Spleen (tissue), 11 donors: Measurements from ENCODE around the gene GLRA2. TPM values are rescaled to one million over a fixed set of nuclear protein-coding genes. Genes with fewer than 3 reads are reported as not detected.

Experiments used
- DNase-seq: peaks from one replicate; pipeline ENCODE4 v3.0.0-alpha.2; 2020
- H3K27ac ChIP-seq, 8 donors: fragments of 200-600 bp; sonication (generic) in 7 of 8; 1 replicate in 4 of 8; 2 replicates in 4 of 8; pipeline versions ENCODE4 v1.5.0 to v1.8.0; 2016 to 2021; ENCODE audit warnings: inconsistent platforms in 4 of 8, mild to moderate bottlenecking in 4 of 8, moderate library complexity in 1 of 8
- H3K27me3 ChIP-seq, 7 donors: fragments of 200-600 bp; sonication (generic) in 6 of 7; replicated peaks in 1 of 7; 1 replicate in 4 of 7; 2 replicates in 3 of 7; pipeline versions ENCODE4 v1.5.0 to v1.8.0; 2016 to 2021; ENCODE audit warnings: inconsistent platforms in 3 of 7, mild to moderate bottlenecking in 1 of 7
- H3K36me3 ChIP-seq, 6 donors: fragments of 200-600 bp; sonication (generic) in 5 of 6; 1 replicate in 4 of 6; 2 replicates in 2 of 6; pipeline versions ENCODE4 v1.5.0 to v1.8.0; 2016 to 2021; ENCODE audit warnings: inconsistent platforms in 2 of 6
- H3K4me1 ChIP-seq, 6 donors: fragments of 200-600 bp; sonication (generic) in 5 of 6; 1 replicate in 3 of 6; 2 replicates in 3 of 6; pipeline versions ENCODE4 v1.5.0 to v1.8.0; 2016 to 2021; ENCODE audit warnings: inconsistent platforms in 3 of 6
- H3K4me3 ChIP-seq, 8 donors: fragments of 200-600 bp; sonication (generic) in 7 of 8; 1 replicate in 4 of 8; 2 replicates in 4 of 8; pipeline versions ENCODE4 v1.5.0 to v1.8.0; 2016 to 2021; ENCODE audit warnings: inconsistent platforms in 4 of 8, mild to moderate bottlenecking in 4 of 8, moderate library complexity in 2 of 8
- H3K9me3 ChIP-seq, 8 donors: fragments of 200-600 bp; sonication (generic) in 7 of 8; 1 replicate in 4 of 8; 2 replicates in 4 of 8; pipeline versions ENCODE4 v1.5.0 to v1.8.0; 2016 to 2021; ENCODE audit warnings: inconsistent platforms in 4 of 8
- POLR2A ChIP-seq, 3 donors: fragments of 450-650 bp; IDR thresholded peaks; one replicate each; pipeline ENCODE4 v1.5.1; 2017; ENCODE audit warnings: antibody characterized with exemption in 3 of 3, mild to moderate bottlenecking in 1 of 3
- POLR2AphosphoS5 ChIP-seq, 3 donors: sonication (generic); formaldehyde crosslinking; IDR thresholded peaks; one replicate each; pipeline ENCODE4 v1.5.1; 2017; ENCODE audit warnings: antibody characterized with exemption in 3 of 3
- WGBS, 5 donors: extraction: QIAGEN DNeasy Blood & Tissue Kit in 3 of 5; methylation state at CpG; one replicate each; pipeline versions ENCODE4 v1.1.5 to v1.1.7; 2013 to 2018; 5-methylcytosine and 5-hydroxymethylcytosine counted together
- intact Hi-C: fragments of 100-400 bp; cut with DNase I; formaldehyde crosslinking; loops from one replicate; pipeline ENCODE4 v1.15.0; 2023; ENCODE audit warnings: low total_unique reads
- polyA plus RNA-seq, 3 donors: library from polyadenylated mRNA; stranded (reverse); fragments of 200-250 nt; gene quantifications; one replicate each; pipeline ENCODE4 v1.2.1, GENCODE V29; 2013
- total RNA-seq, 7 donors: library from RNA; depleted of rRNA in 3 of 7; stranded (reverse); fragments of >200 nt in 3 of 7; fragmentation: NEBNext Ultra II Directional in 4 of 7; extraction: Animal tissue kit (Norgen Biotek cat#: 25700) in 4 of 7; gene quantifications; one replicate each; pipeline versions ENCODE4 v1.1.0 to v1.2.1, GENCODE V29; 2016 to 2021
- TF ChIP-seq, protein P1 (sequence below), 11 experiments: fragments of 200-600 bp in 7 of 11; fragments of 450-650 bp in 4 of 11; sonication (generic) in 4 of 11; IDR thresholded peaks in 8 of 11; conservative IDR thresholded peaks in 3 of 11; 1 replicate in 7 of 11; 2 replicates in 4 of 11; pipeline versions ENCODE4 v1.4.0 to v1.8.0; 2016 to 2021; ENCODE audit warnings: antibody characterized with exemption in 11 of 11, inconsistent platforms in 4 of 11, mild to moderate bottlenecking in 1 of 11
- donor health status: healthy with polysubstance abuse.
- donor health status: DM: no; HTN: no; CAD: no; lungs with moderate emphysema.
- donor health status: DM: no; HTN: no; CAD: no.
- donor health status: Bipolar disorder and iron deficiency.
- donor health status: healthy.
- donor health status: DM: no; HTN: no; CAD: no.
- donor health status: DM: yes; HTN: yes; CAD: no.

The GLRA2 gene
- total and polyA plus RNA-seq, 10 donors: not detected

GRCh38 chrX:14581081-14581480 is 51.7 kb downstream of the GLRA2 start:
- 90 to 100% (median 93%) methylated on average over 2 to 8 of the region's 8 CpGs for WGBS, 5 donors
- TF ChIP-seq POLR2AphosphoS5 (IDR thresholded peaks at IDR 0.05) (no peak), POLR2A (IDR thresholded peaks at IDR 0.05) (no peak)
- TF ChIP-seq, protein P1, sequence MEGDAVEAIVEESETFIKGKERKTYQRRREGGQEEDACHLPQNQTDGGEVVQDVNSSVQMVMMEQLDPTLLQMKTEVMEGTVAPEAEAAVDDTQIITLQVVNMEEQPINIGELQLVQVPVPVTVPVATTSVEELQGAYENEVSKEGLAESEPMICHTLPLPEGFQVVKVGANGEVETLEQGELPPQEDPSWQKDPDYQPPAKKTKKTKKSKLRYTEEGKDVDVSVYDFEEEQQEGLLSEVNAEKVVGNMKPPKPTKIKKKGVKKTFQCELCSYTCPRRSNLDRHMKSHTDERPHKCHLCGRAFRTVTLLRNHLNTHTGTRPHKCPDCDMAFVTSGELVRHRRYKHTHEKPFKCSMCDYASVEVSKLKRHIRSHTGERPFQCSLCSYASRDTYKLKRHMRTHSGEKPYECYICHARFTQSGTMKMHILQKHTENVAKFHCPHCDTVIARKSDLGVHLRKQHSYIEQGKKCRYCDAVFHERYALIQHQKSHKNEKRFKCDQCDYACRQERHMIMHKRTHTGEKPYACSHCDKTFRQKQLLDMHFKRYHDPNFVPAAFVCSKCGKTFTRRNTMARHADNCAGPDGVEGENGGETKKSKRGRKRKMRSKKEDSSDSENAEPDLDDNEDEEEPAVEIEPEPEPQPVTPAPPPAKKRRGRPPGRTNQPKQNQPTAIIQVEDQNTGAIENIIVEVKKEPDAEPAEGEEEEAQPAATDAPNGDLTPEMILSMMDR (IDR thresholded peaks at IDR 0.05 in 8 of 11, conservative IDR thresholded peaks at IDR 0.05 in 3 of 11): no peak

GRCh38 chrX:14584548-14584947 is 55.2 kb downstream of the GLRA2 start:
- Histone ChIP-seq H3K4me1 (no peaks in the 10 kb centered on the region), H3K27ac (no peak overlapping the region), H3K4me3 (no peak overlapping the region), H3K9me3 (peaks cover 0 to 13% (median 0%) of the 10 kb centered on the region in 8 donors), H3K36me3 (no peaks in the 10 kb centered on the region), H3K27me3 (no peaks in the 10 kb centered on the region)
- 91 to 100% (median 92%) methylated on average over 2 of the region's 2 CpGs for WGBS, 5 donors
- TF ChIP-seq, protein P1 (IDR thresholded peaks at IDR 0.05 in 8 of 11, conservative IDR thresholded peaks at IDR 0.05 in 3 of 11): no peak
- TF ChIP-seq POLR2AphosphoS5 (IDR thresholded peaks at IDR 0.05) (no peak), POLR2A (IDR thresholded peaks at IDR 0.05) (no peak)
- DNase-seq: no peak
- intact Hi-C loops: no loop called here

More at GRCh38 chrX:14581081-14581480, 51.7 kb downstream of the GLRA2 start:
- Histone ChIP-seq H3K36me3 (no peaks in the 10 kb centered on the region), H3K4me1 (no peaks in the 10 kb centered on the region), H3K27ac (no peak overlapping the region), H3K9me3 (peaks cover 0 to 3% (median 0%) of the 10 kb centered on the region in 8 donors), H3K27me3 (no peaks in the 10 kb centered on the region), H3K4me3 (no peak overlapping the region)
- intact Hi-C loops: no loop called here
- no peak for DNase-seq

DNA sequence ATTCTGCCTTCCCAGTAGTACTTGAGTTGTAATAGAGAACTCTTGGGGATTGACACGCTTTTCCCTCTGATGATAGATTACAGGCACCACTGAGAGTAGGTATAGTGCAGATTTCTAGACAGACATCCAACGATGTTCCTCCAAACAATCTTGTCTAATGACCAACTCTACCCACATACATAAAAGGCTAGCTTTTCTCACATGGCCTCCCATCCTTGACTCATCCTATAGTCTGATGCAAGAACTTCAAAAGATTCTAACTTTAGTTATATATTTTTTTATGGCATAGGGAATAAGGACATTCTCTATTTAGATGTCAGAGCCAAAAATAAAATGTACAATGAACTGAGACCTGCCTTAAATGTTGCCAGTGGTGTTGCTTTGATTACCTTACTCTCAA is 60.9 kb downstream of the GLRA2 start:
- 66 to 94% (median 80%) methylated on average over 2 of the region's 2 CpGs for WGBS, 5 donors

GRCh38 chrX:14590693-14591424 is 61.5 kb downstream of the GLRA2 start:
- TF ChIP-seq POLR2AphosphoS5 (IDR thresholded peaks at IDR 0.05) (no peak), POLR2A (IDR thresholded peaks at IDR 0.05) (no peak)
- TF ChIP-seq, protein P1 (IDR thresholded peaks at IDR 0.05 in 8 of 11, conservative IDR thresholded peaks at IDR 0.05 in 3 of 11): no peak
- no peak overlapping the region for H3K27ac ChIP-seq
- 79 to 95% (median 85%) methylated on average over 7 of the region's 7 CpGs for WGBS, 5 donors
- intact Hi-C loops: no loop called here
- no peak for DNase-seq
- H3K27me3 ChIP-seq: no peaks in the 10 kb centered on the region
- no peaks in the 10 kb centered on the region for H3K4me1 ChIP-seq
- H3K36me3 ChIP-seq: no peaks in the 10 kb centered on the region
- H3K4me3 ChIP-seq: no peak overlapping the region
- H3K9me3 ChIP-seq: peaks cover 0 to 13% (median 0%) of the 10 kb centered on the region in 8 donors

More for the DNA sequence above, 60.9 kb downstream of the GLRA2 start:
- Histone ChIP-seq H3K27ac (no peak overlapping the region), H3K9me3 (peaks cover 0 to 13% (median 0%) of the 10 kb centered on the region in 8 donors), H3K36me3 (no peaks in the 10 kb centered on the region), H3K4me1 (no peaks in the 10 kb centered on the region), H3K4me3 (no peak overlapping the region), H3K27me3 (no peaks in the 10 kb centered on the region)
- no peak for DNase-seq
- intact Hi-C loops: no loop called here
- TF ChIP-seq POLR2A (IDR thresholded peaks at IDR 0.05) (no peak), POLR2AphosphoS5 (IDR thresholded peaks at IDR 0.05) (no peak)
- TF ChIP-seq, protein P1 (IDR thresholded peaks at IDR 0.05 in 8 of 11, conservative IDR thresholded peaks at IDR 0.05 in 3 of 11): no peak
